HepG2 (cell line): ENCODE measurements around the gene DZANK1. TPM values are rescaled to one million over a fixed set of nuclear protein-coding genes. Genes with fewer than 3 reads are reported as not detected.
A peak's percentile ranks its signal among the peaks of the same experiment; 100 is the strongest.

ENCODE experiments used
- ATF2 ChIP-seq: sonication (generic); formaldehyde crosslinking; IDR thresholded peaks from 2 replicates; pipeline ENCODE4 v1.4.0; 2020; ENCODE audit warnings: missing genetic modification reagents
- GABPB1 ChIP-seq: IDR thresholded peaks from 2 replicates; pipeline ENCODE4 v1.6.1; 2016; ENCODE audit warnings: mild to moderate bottlenecking, missing genetic modification reagents, moderate library complexity, missing compliant biosample characterization
- PLRG1 ChIP-seq: fragments of 450-650 bp; conservative IDR thresholded peaks from 2 replicates; pipeline ENCODE4 v1.6.1; 2016
- REPIN1 ChIP-seq: sonication (generic); formaldehyde crosslinking; IDR thresholded peaks from 2 replicates; pipeline ENCODE4 v1.8.0; 2022; ENCODE audit warnings: missing genetic modification reagents, low read depth, mild to moderate bottlenecking, borderline replicate concordance
- TFDP2 ChIP-seq: sonication (generic); formaldehyde crosslinking; IDR thresholded peaks from 2 replicates; pipeline ENCODE4 v1.4.0; 2020; ENCODE audit warnings: missing genetic modification reagents
- TGIF2 ChIP-seq: IDR thresholded peaks from 2 replicates; pipeline ENCODE4 v1.6.1; 2016; ENCODE audit warnings: control low read depth, missing compliant biosample characterization
- ZNF432 ChIP-seq: sonication (generic); formaldehyde crosslinking; IDR thresholded peaks from 2 replicates; pipeline ENCODE4 v1.5.0; 2020; ENCODE audit warnings: missing genetic modification reagents, mild to moderate bottlenecking, borderline replicate concordance
- ZNF614 ChIP-seq: IDR thresholded peaks from 2 replicates; pipeline ENCODE4 v1.6.1; 2018; ENCODE audit warnings: missing biosample characterization, missing genetic modification reagents, inconsistent platforms, borderline replicate concordance
- polyA plus RNA-seq, 8 experiments: library from polyadenylated mRNA; depleted of rRNA in 3 of 8; stranded (reverse) in 7 of 8; unstranded in 1 of 8; fragments of >200 nt; fragmentation: Illumina TruSeq in 4 of 8; extraction: Trizol in 4 of 8; gene quantifications; 2 replicates each; pipeline versions ENCODE4 v1.2.1 to v1.2.3, GENCODE V29; 2011 to 2016; ENCODE audit warnings: low read depth in 4 of 8, missing spikeins in 1 of 8, mixed read lengths in 1 of 8; ENCODE audit not compliant: insufficient read depth in 1 of 8
- total RNA-seq, 5 experiments: library from RNA; depleted of rRNA; stranded (reverse); fragments of >200 nt; fragmentation: Illumina TruSeq; extraction: Trizol; gene quantifications; 2 replicates each; pipeline ENCODE4 v1.2.3, GENCODE V29; 2016; ENCODE audit warnings: low read depth in 1 of 5
- TF ChIP-seq, protein P1 (sequence below): sonication (generic); formaldehyde crosslinking; conservative IDR thresholded peaks from 2 replicates; pipeline ENCODE4 v1.4.0; 2020; ENCODE audit warnings: mild to moderate bottlenecking, missing genetic modification reagents, moderate library complexity
- TF ChIP-seq, protein P2 (sequence below): sonication (generic); formaldehyde crosslinking; IDR thresholded peaks from 2 replicates; pipeline ENCODE4 v1.4.0; 2020; ENCODE audit warnings: missing genetic modification reagents, borderline replicate concordance
- TF ChIP-seq, protein P3 (sequence below): sonication (generic); formaldehyde crosslinking; IDR thresholded peaks from 2 replicates; pipeline ENCODE4 v1.5.0; 2020; ENCODE audit warnings: mild to moderate bottlenecking, missing genetic modification reagents
- TF ChIP-seq, protein P4 (sequence below), 2 experiments: sonication (generic) in 1 of 2; formaldehyde crosslinking in 1 of 2; IDR thresholded peaks; 2 replicates each; pipeline versions ENCODE4 v1.4.0 to v1.6.1; 2018 to 2020; ENCODE audit warnings: missing genetic modification reagents in 2 of 2, borderline replicate concordance in 1 of 2, low read depth in 1 of 2, mild to moderate bottlenecking in 1 of 2, missing biosample characterization in 1 of 2
- TF ChIP-seq, protein P5 (sequence below): sonication (generic); formaldehyde crosslinking; IDR thresholded peaks from 2 replicates; pipeline ENCODE4 v1.9.0; 2021; ENCODE audit warnings: missing genetic modification reagents, borderline replicate concordance

Gene DZANK1
- total and polyA plus RNA-seq, 2 of the 13 experiments (the other 11 are each of a cell fraction or from before 2014, with no cell fraction given), result 1.6 to 3.2 TPM

DNA sequence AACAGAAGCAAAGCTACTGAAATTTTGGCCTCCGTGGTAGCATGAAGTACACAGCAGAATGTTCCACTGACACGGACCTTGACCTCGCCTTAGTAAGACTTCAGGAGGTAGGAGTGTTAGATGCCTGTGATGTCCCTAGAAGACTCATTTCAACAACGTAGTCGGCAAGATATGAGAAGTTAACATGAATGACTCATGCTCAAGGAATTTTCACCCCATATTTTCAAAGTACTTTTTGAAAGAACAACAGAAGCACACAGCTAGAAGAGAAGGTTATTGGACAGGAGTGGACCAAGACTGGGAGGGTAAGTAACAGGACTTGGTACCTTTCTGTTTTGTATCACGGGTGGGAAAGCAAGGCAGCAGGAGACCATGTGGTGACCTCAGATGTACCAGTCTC, 78.0 kb downstream of the DZANK1 start (continued):
- TF ChIP-seq, protein P1, sequence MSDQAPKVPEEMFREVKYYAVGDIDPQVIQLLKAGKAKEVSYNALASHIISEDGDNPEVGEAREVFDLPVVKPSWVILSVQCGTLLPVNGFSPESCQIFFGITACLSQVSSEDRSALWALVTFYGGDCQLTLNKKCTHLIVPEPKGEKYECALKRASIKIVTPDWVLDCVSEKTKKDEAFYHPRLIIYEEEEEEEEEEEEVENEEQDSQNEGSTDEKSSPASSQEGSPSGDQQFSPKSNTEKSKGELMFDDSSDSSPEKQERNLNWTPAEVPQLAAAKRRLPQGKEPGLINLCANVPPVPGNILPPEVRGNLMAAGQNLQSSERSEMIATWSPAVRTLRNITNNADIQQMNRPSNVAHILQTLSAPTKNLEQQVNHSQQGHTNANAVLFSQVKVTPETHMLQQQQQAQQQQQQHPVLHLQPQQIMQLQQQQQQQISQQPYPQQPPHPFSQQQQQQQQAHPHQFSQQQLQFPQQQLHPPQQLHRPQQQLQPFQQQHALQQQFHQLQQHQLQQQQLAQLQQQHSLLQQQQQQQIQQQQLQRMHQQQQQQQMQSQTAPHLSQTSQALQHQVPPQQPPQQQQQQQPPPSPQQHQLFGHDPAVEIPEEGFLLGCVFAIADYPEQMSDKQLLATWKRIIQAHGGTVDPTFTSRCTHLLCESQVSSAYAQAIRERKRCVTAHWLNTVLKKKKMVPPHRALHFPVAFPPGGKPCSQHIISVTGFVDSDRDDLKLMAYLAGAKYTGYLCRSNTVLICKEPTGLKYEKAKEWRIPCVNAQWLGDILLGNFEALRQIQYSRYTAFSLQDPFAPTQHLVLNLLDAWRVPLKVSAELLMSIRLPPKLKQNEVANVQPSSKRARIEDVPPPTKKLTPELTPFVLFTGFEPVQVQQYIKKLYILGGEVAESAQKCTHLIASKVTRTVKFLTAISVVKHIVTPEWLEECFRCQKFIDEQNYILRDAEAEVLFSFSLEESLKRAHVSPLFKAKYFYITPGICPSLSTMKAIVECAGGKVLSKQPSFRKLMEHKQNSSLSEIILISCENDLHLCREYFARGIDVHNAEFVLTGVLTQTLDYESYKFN (CRISPR knock-in tag), result peak; percentile 67
- TF ChIP-seq, protein P2, sequence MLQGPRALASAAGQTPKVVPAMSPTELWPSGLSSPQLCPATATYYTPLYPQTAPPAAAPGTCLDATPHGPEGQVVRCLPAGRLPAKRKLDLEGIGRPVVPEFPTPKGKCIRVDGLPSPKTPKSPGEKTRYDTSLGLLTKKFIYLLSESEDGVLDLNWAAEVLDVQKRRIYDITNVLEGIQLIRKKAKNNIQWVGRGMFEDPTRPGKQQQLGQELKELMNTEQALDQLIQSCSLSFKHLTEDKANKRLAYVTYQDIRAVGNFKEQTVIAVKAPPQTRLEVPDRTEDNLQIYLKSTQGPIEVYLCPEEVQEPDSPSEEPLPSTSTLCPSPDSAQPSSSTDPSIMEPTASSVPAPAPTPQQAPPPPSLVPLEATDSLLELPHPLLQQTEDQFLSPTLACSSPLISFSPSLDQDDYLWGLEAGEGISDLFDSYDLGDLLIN (CRISPR knock-in tag), result no peak
- TF ChIP-seq, protein P3, sequence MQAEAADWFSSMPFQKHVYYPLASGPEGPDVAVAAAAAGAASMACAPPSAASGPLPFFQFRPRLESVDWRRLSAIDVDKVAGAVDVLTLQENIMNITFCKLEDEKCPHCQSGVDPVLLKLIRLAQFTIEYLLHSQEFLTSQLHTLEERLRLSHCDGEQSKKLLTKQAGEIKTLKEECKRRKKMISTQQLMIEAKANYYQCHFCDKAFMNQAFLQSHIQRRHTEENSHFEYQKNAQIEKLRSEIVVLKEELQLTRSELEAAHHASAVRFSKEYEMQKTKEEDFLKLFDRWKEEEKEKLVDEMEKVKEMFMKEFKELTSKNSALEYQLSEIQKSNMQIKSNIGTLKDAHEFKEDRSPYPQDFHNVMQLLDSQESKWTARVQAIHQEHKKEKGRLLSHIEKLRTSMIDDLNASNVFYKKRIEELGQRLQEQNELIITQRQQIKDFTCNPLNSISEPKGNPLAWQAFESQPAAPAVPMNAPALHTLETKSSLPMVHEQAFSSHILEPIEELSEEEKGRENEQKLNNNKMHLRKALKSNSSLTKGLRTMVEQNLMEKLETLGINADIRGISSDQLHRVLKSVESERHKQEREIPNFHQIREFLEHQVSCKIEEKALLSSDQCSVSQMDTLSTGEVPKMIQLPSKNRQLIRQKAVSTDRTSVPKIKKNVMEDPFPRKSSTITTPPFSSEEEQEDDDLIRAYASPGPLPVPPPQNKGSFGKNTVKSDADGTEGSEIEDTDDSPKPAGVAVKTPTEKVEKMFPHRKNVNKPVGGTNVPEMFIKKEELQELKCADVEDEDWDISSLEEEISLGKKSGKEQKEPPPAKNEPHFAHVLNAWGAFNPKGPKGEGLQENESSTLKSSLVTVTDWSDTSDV, result no peak
- TF ChIP-seq ATF2 (CRISPR knock-in tag) (peak; percentile 90), GABPB1 (CRISPR knock-in tag) (no peak), PLRG1 (no peak), REPIN1 (no peak), TGIF2 (CRISPR knock-in tag) (no peak), ZNF614 (CRISPR knock-in tag) (0 out of 2 replicates have a peak, but pooled peaks have one; percentile 29), TFDP2 (no peak), ZNF432 (CRISPR knock-in tag) (no peak)
- TF ChIP-seq, protein P4, sequence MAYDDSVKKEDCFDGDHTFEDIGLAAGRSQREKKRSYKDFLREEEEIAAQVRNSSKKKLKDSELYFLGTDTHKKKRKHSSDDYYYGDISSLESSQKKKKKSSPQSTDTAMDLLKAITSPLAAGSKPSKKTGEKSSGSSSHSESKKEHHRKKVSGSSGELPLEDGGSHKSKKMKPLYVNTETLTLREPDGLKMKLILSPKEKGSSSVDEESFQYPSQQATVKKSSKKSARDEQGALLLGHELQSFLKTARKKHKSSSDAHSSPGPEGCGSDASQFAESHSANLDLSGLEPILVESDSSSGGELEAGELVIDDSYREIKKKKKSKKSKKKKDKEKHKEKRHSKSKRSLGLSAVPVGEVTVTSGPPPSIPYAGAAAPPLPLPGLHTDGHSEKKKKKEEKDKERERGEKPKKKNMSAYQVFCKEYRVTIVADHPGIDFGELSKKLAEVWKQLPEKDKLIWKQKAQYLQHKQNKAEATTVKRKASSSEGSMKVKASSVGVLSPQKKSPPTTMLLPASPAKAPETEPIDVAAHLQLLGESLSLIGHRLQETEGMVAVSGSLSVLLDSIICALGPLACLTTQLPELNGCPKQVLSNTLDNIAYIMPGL (CRISPR knock-in tag; IDR thresholded peaks at IDR 0.05; ENCODE audit: borderline replicate concordance in 1 of 2, low read depth in 1 of 2), result peak in 1 of 2 experiments; percentile 34; a peak in 1 of 4 replicates
- TF ChIP-seq, protein P5, sequence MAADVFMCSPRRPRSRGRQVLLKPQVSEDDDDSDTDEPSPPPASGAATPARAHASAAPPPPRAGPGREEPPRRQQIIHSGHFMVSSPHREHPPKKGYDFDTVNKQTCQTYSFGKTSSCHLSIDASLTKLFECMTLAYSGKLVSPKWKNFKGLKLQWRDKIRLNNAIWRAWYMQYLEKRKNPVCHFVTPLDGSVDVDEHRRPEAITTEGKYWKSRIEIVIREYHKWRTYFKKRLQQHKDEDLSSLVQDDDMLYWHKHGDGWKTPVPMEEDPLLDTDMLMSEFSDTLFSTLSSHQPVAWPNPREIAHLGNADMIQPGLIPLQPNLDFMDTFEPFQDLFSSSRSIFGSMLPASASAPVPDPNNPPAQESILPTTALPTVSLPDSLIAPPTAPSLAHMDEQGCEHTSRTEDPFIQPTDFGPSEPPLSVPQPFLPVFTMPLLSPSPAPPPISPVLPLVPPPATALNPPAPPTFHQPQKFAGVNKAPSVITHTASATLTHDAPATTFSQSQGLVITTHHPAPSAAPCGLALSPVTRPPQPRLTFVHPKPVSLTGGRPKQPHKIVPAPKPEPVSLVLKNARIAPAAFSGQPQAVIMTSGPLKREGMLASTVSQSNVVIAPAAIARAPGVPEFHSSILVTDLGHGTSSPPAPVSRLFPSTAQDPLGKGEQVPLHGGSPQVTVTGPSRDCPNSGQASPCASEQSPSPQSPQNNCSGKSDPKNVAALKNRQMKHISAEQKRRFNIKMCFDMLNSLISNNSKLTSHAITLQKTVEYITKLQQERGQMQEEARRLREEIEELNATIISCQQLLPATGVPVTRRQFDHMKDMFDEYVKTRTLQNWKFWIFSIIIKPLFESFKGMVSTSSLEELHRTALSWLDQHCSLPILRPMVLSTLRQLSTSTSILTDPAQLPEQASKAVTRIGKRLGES (CRISPR knock-in tag), result no peak
